K562 (cell line): ENCODE data around the gene AGAP1. TPM values are rescaled to one million over a fixed set of nuclear protein-coding genes. Genes with fewer than 3 reads are reported as not detected.

Experiments
- ATAC-seq: fragments of 200-7000 bp; cut with Tn5 transposase; 3 replicates; pipeline ENCODE4 v1.9.1; 2020; ENCODE audit warnings: moderate library complexity
- BruUV-seq: library from RNA; stranded (reverse); fragments of 400-500 nt; replicated peaks from 2 replicates; lab custom pipeline; 2021; lab: Mats Ljungman, UMichigan
- CTCF ChIA-PET: fragments of 300-600 bp; formaldehyde crosslinking; extraction: SDS; loops from one replicate; lab custom pipeline; 2021; ENCODE audit warnings: low intra/inter-chr PET ratio; lab: Yijun Ruan, JAX
- POLR2A ChIA-PET: fragments of 300-600, 350-650 bp; sonication (Branson Sonifier 250); formaldehyde crosslinking; extraction: SDS; loops from one replicate; lab custom pipeline; 2021; ENCODE audit warnings: antibody characterized with exemption, inconsistent platforms; lab: Yijun Ruan, JAX
- DNase-seq, 4 experiments: peaks; one replicate each; pipeline versions ENCODE4 v3.0.0 to v3.0.0-alpha.2; 2011 to 2018; ENCODE audit warnings: low spot score in 3 of 4, mixed read lengths in 3 of 4; ENCODE audit errors: extremely low read depth in 1 of 4
- FAIRE-seq: peaks from 2 replicates; lab custom pipeline; 2011; peaks lifted over from hg19 to GRCh38; lab: Jason Lieb, UNC
- H2AFZ ChIP-seq: 2 replicates; pipeline ENCODE4 v1.6.0; 2011; ENCODE audit warnings: low read depth, low read length, control low read depth, inconsistent platforms
- H3K27ac ChIP-seq: fragments of 200-600 bp; 3 replicates; pipeline ENCODE4 v1.8.0; 2011; ENCODE audit warnings: low read depth, mild to moderate bottlenecking, control low read depth, inconsistent platforms, low read length, moderate library complexity, mixed read lengths; ENCODE audit errors: extremely low read depth
- H3K27me3 ChIP-seq, 2 experiments: fragments of 300-600 bp in 1 of 2; 2 replicates in 1 of 2; 3 replicates in 1 of 2; pipeline versions ENCODE4 v1.6.0 to v1.8.0; 2011; ENCODE audit warnings: inconsistent platforms in 2 of 2, low read length in 2 of 2, mild to moderate bottlenecking in 1 of 2, mixed read lengths in 1 of 2, moderate library complexity in 1 of 2; ENCODE audit not compliant: control insufficient read depth in 2 of 2, insufficient read depth in 2 of 2
- H3K36me3 ChIP-seq: fragments of 300-600 bp; 3 replicates; pipeline ENCODE4 v1.8.0; 2011; ENCODE audit warnings: mild to moderate bottlenecking, low read length, inconsistent platforms; ENCODE audit not compliant: control insufficient read depth, insufficient read depth
- H3K4me1 ChIP-seq, 2 experiments: fragments of 200-600 bp in 1 of 2; replicated peaks in 1 of 2; 2 replicates in 1 of 2; 3 replicates in 1 of 2; pipeline versions ENCODE4 v1.5.1 to v1.8.0; 2011; ENCODE audit warnings: inconsistent platforms in 2 of 2, low read length in 2 of 2, mild to moderate bottlenecking in 1 of 2, mixed read lengths in 1 of 2, moderate library complexity in 1 of 2; ENCODE audit not compliant: control insufficient read depth in 2 of 2, insufficient read depth in 2 of 2
- H3K4me2 ChIP-seq: 2 replicates; pipeline ENCODE4 v1.6.1; 2011; ENCODE audit warnings: low read length, control low read depth, inconsistent platforms, mixed read lengths; ENCODE audit not compliant: insufficient read depth
- H3K4me3 ChIP-seq: fragments of 200-600 bp; sonication (generic), shearing (Covaris generic); 2 replicates; pipeline ENCODE4 v1.5.1; 2016; ENCODE audit warnings: control low read depth, inconsistent platforms
- H3K79me2 ChIP-seq: fragments of 200-600 bp; 3 replicates; pipeline ENCODE4 v1.8.0; 2011; ENCODE audit warnings: low read length, inconsistent platforms; ENCODE audit not compliant: control insufficient read depth, insufficient read depth
- H3K9ac ChIP-seq, 2 experiments: 2 replicates each; pipeline versions ENCODE4 v1.6.0 to v1.6.1; 2011; ENCODE audit warnings: low read depth in 2 of 2, low read length in 2 of 2, control low read depth in 1 of 2, inconsistent platforms in 1 of 2, mild to moderate bottlenecking in 1 of 2, mixed read lengths in 1 of 2; ENCODE audit not compliant: insufficient read depth in 1 of 2
- H3K9me1 ChIP-seq: one replicate; pipeline ENCODE4 v1.6.0; 2011; ENCODE audit warnings: inconsistent platforms, mild to moderate bottlenecking, low read length, moderate library complexity; ENCODE audit not compliant: control insufficient read depth, insufficient read depth
- H3K9me3 ChIP-seq: replicated peaks from 2 replicates; pipeline ENCODE4 v1.5.1; 2011; ENCODE audit warnings: low read depth, low read length, inconsistent platforms; ENCODE audit not compliant: control insufficient read depth, insufficient read depth
- H4K20me1 ChIP-seq: replicated peaks from 2 replicates; pipeline ENCODE4 v1.6.1; 2011; ENCODE audit warnings: low read length, inconsistent platforms, mixed read lengths; ENCODE audit not compliant: control insufficient read depth, insufficient read depth
- CREB1 ChIP-seq, 2 experiments: sonication (generic) in 1 of 2; formaldehyde crosslinking in 1 of 2; IDR thresholded peaks; 2 replicates each; pipeline versions ENCODE4 v1.6.1 to v1.8.0; 2012 to 2022; ENCODE audit warnings: inconsistent platforms in 1 of 2, mild to moderate bottlenecking in 1 of 2, missing genetic modification reagents in 1 of 2, moderate library complexity in 1 of 2
- EP400 ChIP-seq: fragments of 450-650 bp; IDR thresholded peaks from 2 replicates; pipeline ENCODE4 v1.6.1; 2017; ENCODE audit warnings: antibody characterized with exemption, mild to moderate bottlenecking, moderate library complexity
- GTF2A2 ChIP-seq: IDR thresholded peaks from 2 replicates; pipeline ENCODE4 v1.6.1; 2016; ENCODE audit warnings: mild to moderate bottlenecking, missing genetic modification characterization, missing compliant biosample characterization
- HOXB6 ChIP-seq: fragments of 250-450 bp; sonication (Bioruptor Pico); IDR thresholded peaks from 2 replicates; pipeline ENCODE4 v1.5.1; 2022; ENCODE audit warnings: mild to moderate bottlenecking, borderline replicate concordance
- KDM2B ChIP-seq: fragments of 250-450 bp; sonication (Bioruptor Pico); IDR thresholded peaks from 2 replicates; pipeline ENCODE4 v1.8.0; 2021; ENCODE audit warnings: mild to moderate bottlenecking, moderate library complexity
- L3MBTL2 ChIP-seq: fragments of 450-650 bp; IDR thresholded peaks from 2 replicates; pipeline ENCODE4 v1.6.1; 2016; ENCODE audit warnings: mild to moderate bottlenecking, moderate library complexity
- MAFK ChIP-seq: IDR thresholded peaks from 2 replicates; pipeline ENCODE4 v1.6.1; 2011; ENCODE audit warnings: low read length, improper control_type of control experiment
- NR2C2 ChIP-seq, 2 experiments: fragments of 200-800 bp in 1 of 2; sonication (Bioruptor generic) in 1 of 2; sonication (generic) in 1 of 2; formaldehyde crosslinking in 1 of 2; IDR thresholded peaks; 2 replicates each; pipeline versions ENCODE4 v1.6.1 to v1.8.0; 2016 to 2022; ENCODE audit warnings: mild to moderate bottlenecking in 1 of 2, missing compliant biosample characterization in 1 of 2, missing genetic modification characterization in 1 of 2, missing genetic modification reagents in 1 of 2
- NR3C1 ChIP-seq: sonication (generic); formaldehyde crosslinking; IDR thresholded peaks from 2 replicates; pipeline ENCODE4 v1.8.1; 2022; ENCODE audit warnings: missing genetic modification reagents
- PREB ChIP-seq: sonication (generic); formaldehyde crosslinking; IDR thresholded peaks from 2 replicates; pipeline ENCODE4 v1.8.1; 2023; ENCODE audit warnings: mild to moderate bottlenecking, missing genetic modification reagents
- PTTG1 ChIP-seq: fragments of 450-650 bp; IDR thresholded peaks from 2 replicates; pipeline ENCODE4 v1.6.1; 2016; ENCODE audit warnings: low read depth, mild to moderate bottlenecking, missing genetic modification characterization, missing compliant biosample characterization
- SIRT6 ChIP-seq: IDR thresholded peaks from one replicate; pipeline ENCODE4 v1.6.1; 2012; ENCODE audit warnings: low read depth, mild to moderate bottlenecking, control low read depth, inconsistent platforms, low read length, moderate library complexity
- SP2 ChIP-seq: IDR thresholded peaks from 2 replicates; pipeline ENCODE4 v1.6.1; 2011; ENCODE audit warnings: mild to moderate bottlenecking, low read depth, low read length, moderate library complexity; ENCODE audit not compliant: poor library complexity, severe bottlenecking; ENCODE audit errors: extremely low read depth
- ZBTB17 ChIP-seq: fragments of 450-650 bp; formaldehyde crosslinking; IDR thresholded peaks from 2 replicates; pipeline ENCODE4 v1.4.0; 2020; ENCODE audit warnings: mild to moderate bottlenecking
- ZNF121 ChIP-seq: sonication (generic); formaldehyde crosslinking; conservative IDR thresholded peaks from 2 replicates; pipeline ENCODE4 v1.8.0; 2022; ENCODE audit warnings: missing genetic modification reagents
- ZNF184 ChIP-seq: sonication (generic); formaldehyde crosslinking; IDR thresholded peaks from 2 replicates; pipeline ENCODE4 v1.5.0; 2020; ENCODE audit warnings: missing genetic modification reagents
- ZNF253 ChIP-seq: fragments of 250-450 bp; sonication (Bioruptor Pico); conservative IDR thresholded peaks from 2 replicates; pipeline ENCODE4 v1.6.1; 2021; ENCODE audit warnings: mild to moderate bottlenecking
- ZNF274 ChIP-seq: IDR thresholded peaks from 2 replicates; pipeline ENCODE4 v1.6.1; 2011; ENCODE audit warnings: low read depth, mild to moderate bottlenecking, low read length, moderate library complexity, borderline replicate concordance
- ZSCAN32 ChIP-seq: fragments of 450-650 bp; formaldehyde crosslinking; IDR thresholded peaks from 2 replicates; pipeline ENCODE4 v1.4.0; 2020; ENCODE audit warnings: mild to moderate bottlenecking, moderate library complexity
- WGBS: fragments of 100-300 bp; shearing (Covaris generic); methylation state at CpG from one replicate; pipeline ENCODE4 v1.1.6; 2016; ENCODE audit warnings: low coverage, mixed read lengths; ENCODE audit not compliant: insufficient coverage; ENCODE audit errors: missing lambda C conversion rate; 5-methylcytosine and 5-hydroxymethylcytosine counted together
- in situ Hi-C: fragments of 300-500 bp; cut with MboI; formaldehyde crosslinking; loops from 4 replicates; pipeline ENCODE4 v1.15.0; 2018; ENCODE audit warnings: inconsistent platforms, mixed read lengths
- intact Hi-C: fragments of 100-400 bp; cut with micrococcal nuclease; formaldehyde crosslinking; loops from 2 replicates; pipeline ENCODE4 v1.14.2; 2022
- polyA plus RNA-seq, 8 experiments: library from polyadenylated mRNA; depleted of rRNA in 4 of 8; stranded (reverse) in 5 of 8; unstranded in 3 of 8; fragments of >200 nt; fragmentation: Nextera tagmentation in 2 of 8; fragmentation: Illumina TruSeq in 1 of 8; extraction: Ambion mirVana in 2 of 8; extraction: Trizol in 1 of 8; gene quantifications; 2 replicates each; pipeline versions ENCODE4 v1.2.1 to v1.2.3, GENCODE V29; 2011 to 2014; ENCODE audit warnings: inconsistent platforms in 1 of 8, missing spikeins in 1 of 8
- total RNA-seq, 7 experiments: library from RNA; depleted of rRNA in 6 of 7; stranded (reverse); fragments of >200 nt in 6 of 7; fragmentation: Illumina TruSeq in 2 of 7; extraction: Trizol in 2 of 7; gene quantifications; 2 replicates each; pipeline versions ENCODE4 v1.2.1 to v1.2.3, GENCODE V29; 2011 to 2021; ENCODE audit warnings: low replicate concordance in 1 of 7

AGAP1 gene
- total and polyA plus RNA-seq, 9 of the 15 experiments (the other 6 are each of a cell fraction or from before 2014, with no cell fraction given): 1.3 to 24.0 (median 10.6) TPM

GRCh38 chr2:236169151-236169721 lies 675.4 kb downstream of the AGAP1 start:
- TF ChIP-seq NR3C1 (no peak), NR2C2 (CRISPR knock-in tag; IDR thresholded peaks at IDR 0.05) (no peak), NR2C2 (tag; IDR thresholded peaks at IDR 0.05) (no peak), SP2 (no peak), PTTG1 (tag) (no peak), ZNF253 (CRISPR knock-in tag) (no peak), MAFK (no peak), L3MBTL2 (no peak), CREB1 (IDR thresholded peaks at IDR 0.05) (no peak), CREB1 (CRISPR knock-in tag; IDR thresholded peaks at IDR 0.05) (no peak), ZSCAN32 (CRISPR knock-in tag) (no peak), ZNF184 (CRISPR knock-in tag) (no peak), ZBTB17 (no peak), KDM2B (CRISPR knock-in tag) (no peak), GTF2A2 (tag) (no peak), HOXB6 (CRISPR knock-in tag) (no peak), EP400 (no peak), ZNF274 (no peak), SIRT6 (no peak), ZNF121 (no peak), PREB (no peak)
- Histone ChIP-seq H3K27ac (no peak overlapping the region), H3K9me3 (no peaks in the 10 kb centered on the region), H3K9me1 (no peaks in the 10 kb centered on the region), H3K9ac (no peak overlapping the region), H3K27me3 (peaks cover 0 to 7% of the 10 kb centered on the region in 2 experiments; a peak in 2 of 5 replicates), H2AFZ (no peak overlapping the region), H3K4me2 (no peak overlapping the region), H3K4me1 (peaks cover 0 to 25% of the 10 kb centered on the region in 2 experiments; a peak in 2 of 5 replicates), H4K20me1 (no peaks in the 10 kb centered on the region), H3K36me3 (no peaks in the 10 kb centered on the region), H3K79me2 (no peaks in the 10 kb centered on the region), H3K4me3 (no peak overlapping the region)
- intact Hi-C loops (no loop called here), in situ Hi-C loops (no loop called here)
- ChIA-PET POLR2A (no interaction called here), CTCF (interaction anchor here (1.3 kb wide), 1 partner anchor 390 kb away, joined by 5 read pairs; no protein-coding TSS in a partner anchor)
- DNase-seq: no peak
- ATAC-seq: no peak
- WGBS: 87% methylated on average over 22 of the region's 36 CpGs
- BruUV-seq: no TSS peak
- no peak for FAIRE-seq
